Activated CD4-positive, CD25-positive, alpha-beta regulatory T cell treated with anti-CD3 and anti-CD28 coated beads, Interleukin-2, amount 50 U/mL, for 24 hours (primary cell): ENCODE results near the gene ZNF839.

Experiments
- ATAC-seq, 2 donors: fragments of 150-1000 bp; cut with Tn5 transposase; one replicate each; pipeline ENCODE4 v1.10.0; 2021; ENCODE audit warnings: mild to moderate bottlenecking in 1 of 2, moderate library complexity in 1 of 2

ZNF839 gene

GRCh38 chr14:102390064-102390855 is 70.7 kb downstream of the ZNF839 start:
- no peak for ATAC-seq
